K562 (cell line): ENCODE results near the gene REXO2. TPM values are rescaled to one million over a fixed set of nuclear protein-coding genes. Genes with fewer than 3 reads are reported as not detected.

ENCODE experiments used
- ATAC-seq: fragments of 200-7000 bp; cut with Tn5 transposase; 3 replicates; pipeline ENCODE4 v1.9.1; 2020; ENCODE audit warnings: moderate library complexity
- BruUV-seq: library from RNA; stranded (reverse); fragments of 400-500 nt; replicated peaks from 2 replicates; lab custom pipeline; 2021; lab: Mats Ljungman, UMichigan
- CTCF ChIA-PET: fragments of 300-600 bp; formaldehyde crosslinking; extraction: SDS; loops from one replicate; lab custom pipeline; 2021; ENCODE audit warnings: low intra/inter-chr PET ratio; lab: Yijun Ruan, JAX
- POLR2A ChIA-PET: fragments of 300-600, 350-650 bp; sonication (Branson Sonifier 250); formaldehyde crosslinking; extraction: SDS; loops from one replicate; lab custom pipeline; 2021; ENCODE audit warnings: antibody characterized with exemption, inconsistent platforms; lab: Yijun Ruan, JAX
- DNase-seq, 4 experiments: peaks; one replicate each; pipeline versions ENCODE4 v3.0.0 to v3.0.0-alpha.2; 2011 to 2018; ENCODE audit warnings: low spot score in 3 of 4, mixed read lengths in 3 of 4; ENCODE audit errors: extremely low read depth in 1 of 4
- FAIRE-seq: peaks from 2 replicates; lab custom pipeline; 2011; peaks lifted over from hg19 to GRCh38; lab: Jason Lieb, UNC
- H2AFZ ChIP-seq: 2 replicates; pipeline ENCODE4 v1.6.0; 2011; ENCODE audit warnings: low read depth, low read length, control low read depth, inconsistent platforms
- H3K27ac ChIP-seq: fragments of 200-600 bp; 3 replicates; pipeline ENCODE4 v1.8.0; 2011; ENCODE audit warnings: low read depth, mild to moderate bottlenecking, control low read depth, inconsistent platforms, low read length, moderate library complexity, mixed read lengths; ENCODE audit errors: extremely low read depth
- H3K27me3 ChIP-seq, 2 experiments: fragments of 300-600 bp in 1 of 2; 2 replicates in 1 of 2; 3 replicates in 1 of 2; pipeline versions ENCODE4 v1.6.0 to v1.8.0; 2011; ENCODE audit warnings: inconsistent platforms in 2 of 2, low read length in 2 of 2, mild to moderate bottlenecking in 1 of 2, mixed read lengths in 1 of 2, moderate library complexity in 1 of 2; ENCODE audit not compliant: control insufficient read depth in 2 of 2, insufficient read depth in 2 of 2
- H3K36me3 ChIP-seq: fragments of 300-600 bp; 3 replicates; pipeline ENCODE4 v1.8.0; 2011; ENCODE audit warnings: mild to moderate bottlenecking, low read length, inconsistent platforms; ENCODE audit not compliant: control insufficient read depth, insufficient read depth
- H3K4me1 ChIP-seq, 2 experiments: fragments of 200-600 bp in 1 of 2; replicated peaks in 1 of 2; 2 replicates in 1 of 2; 3 replicates in 1 of 2; pipeline versions ENCODE4 v1.5.1 to v1.8.0; 2011; ENCODE audit warnings: inconsistent platforms in 2 of 2, low read length in 2 of 2, mild to moderate bottlenecking in 1 of 2, mixed read lengths in 1 of 2, moderate library complexity in 1 of 2; ENCODE audit not compliant: control insufficient read depth in 2 of 2, insufficient read depth in 2 of 2
- H3K4me2 ChIP-seq: 2 replicates; pipeline ENCODE4 v1.6.1; 2011; ENCODE audit warnings: low read length, control low read depth, inconsistent platforms, mixed read lengths; ENCODE audit not compliant: insufficient read depth
- H3K4me3 ChIP-seq: fragments of 200-600 bp; sonication (generic), shearing (Covaris generic); 2 replicates; pipeline ENCODE4 v1.5.1; 2016; ENCODE audit warnings: control low read depth, inconsistent platforms
- H3K79me2 ChIP-seq: fragments of 200-600 bp; 3 replicates; pipeline ENCODE4 v1.8.0; 2011; ENCODE audit warnings: low read length, inconsistent platforms; ENCODE audit not compliant: control insufficient read depth, insufficient read depth
- H3K9ac ChIP-seq, 2 experiments: 2 replicates each; pipeline versions ENCODE4 v1.6.0 to v1.6.1; 2011; ENCODE audit warnings: low read depth in 2 of 2, low read length in 2 of 2, control low read depth in 1 of 2, inconsistent platforms in 1 of 2, mild to moderate bottlenecking in 1 of 2, mixed read lengths in 1 of 2; ENCODE audit not compliant: insufficient read depth in 1 of 2
- H3K9me1 ChIP-seq: one replicate; pipeline ENCODE4 v1.6.0; 2011; ENCODE audit warnings: inconsistent platforms, mild to moderate bottlenecking, low read length, moderate library complexity; ENCODE audit not compliant: control insufficient read depth, insufficient read depth
- H3K9me3 ChIP-seq: replicated peaks from 2 replicates; pipeline ENCODE4 v1.5.1; 2011; ENCODE audit warnings: low read depth, low read length, inconsistent platforms; ENCODE audit not compliant: control insufficient read depth, insufficient read depth
- H4K20me1 ChIP-seq: replicated peaks from 2 replicates; pipeline ENCODE4 v1.6.1; 2011; ENCODE audit warnings: low read length, inconsistent platforms, mixed read lengths; ENCODE audit not compliant: control insufficient read depth, insufficient read depth
- ARID3B ChIP-seq: fragments of 250-450 bp; sonication (Bioruptor Pico); IDR thresholded peaks from 2 replicates; pipeline ENCODE4 v1.4.0; 2020; ENCODE audit warnings: borderline replicate concordance
- KAT7 ChIP-seq: sonication (generic); formaldehyde crosslinking; IDR thresholded peaks from 2 replicates; pipeline ENCODE4 v1.8.0; 2022; ENCODE audit warnings: missing genetic modification reagents, mild to moderate bottlenecking, borderline replicate concordance
- MTA2 ChIP-seq: fragments of 450-650 bp; IDR thresholded peaks from 2 replicates; pipeline ENCODE4 v1.6.1; 2016; ENCODE audit warnings: low read depth
- NEUROD1 ChIP-seq: fragments of 150-350 bp; IDR thresholded peaks from 2 replicates; pipeline ENCODE4 v1.6.1; 2014; ENCODE audit warnings: borderline replicate concordance, low read length, low read depth; ENCODE audit not compliant: partially characterized antibody
- RBM25 ChIP-seq: fragments of 200-400 bp; formaldehyde crosslinking; IDR thresholded peaks from 2 replicates; pipeline ENCODE4 v1.6.1; 2018; ENCODE audit warnings: low read length, low read depth, moderate library complexity; ENCODE audit not compliant: severe bottlenecking
- TFAM ChIP-seq: fragments of 250-450 bp; sonication (Bioruptor Pico); conservative IDR thresholded peaks from 2 replicates; pipeline ENCODE4 v1.5.0; 2021; ENCODE audit warnings: mild to moderate bottlenecking, moderate library complexity
- USF1 ChIP-seq: sonication (generic); formaldehyde crosslinking; IDR thresholded peaks from 2 replicates; pipeline ENCODE4 v1.9.0; 2022; ENCODE audit warnings: mild to moderate bottlenecking, missing genetic modification reagents
- ZBTB12 ChIP-seq: fragments of 250-450 bp; sonication (Bioruptor Pico); IDR thresholded peaks from 2 replicates; pipeline ENCODE4 v1.4.0; 2020
- ZNF121 ChIP-seq: sonication (generic); formaldehyde crosslinking; conservative IDR thresholded peaks from 2 replicates; pipeline ENCODE4 v1.8.0; 2022; ENCODE audit warnings: missing genetic modification reagents
- ZNF280B ChIP-seq: fragments of 250-450 bp; sonication (Bioruptor Pico); IDR thresholded peaks from 2 replicates; pipeline ENCODE4 v1.5.1; 2021; ENCODE audit warnings: mild to moderate bottlenecking
- WGBS: fragments of 100-300 bp; shearing (Covaris generic); methylation state at CpG from one replicate; pipeline ENCODE4 v1.1.6; 2016; ENCODE audit warnings: low coverage, mixed read lengths; ENCODE audit not compliant: insufficient coverage; ENCODE audit errors: missing lambda C conversion rate; 5-methylcytosine and 5-hydroxymethylcytosine counted together
- in situ Hi-C: fragments of 300-500 bp; cut with MboI; formaldehyde crosslinking; loops from 4 replicates; pipeline ENCODE4 v1.15.0; 2018; ENCODE audit warnings: inconsistent platforms, mixed read lengths
- intact Hi-C: fragments of 100-400 bp; cut with micrococcal nuclease; formaldehyde crosslinking; loops from 2 replicates; pipeline ENCODE4 v1.14.2; 2022
- polyA plus RNA-seq, 8 experiments: library from polyadenylated mRNA; depleted of rRNA in 4 of 8; stranded (reverse) in 5 of 8; unstranded in 3 of 8; fragments of >200 nt; fragmentation: Nextera tagmentation in 2 of 8; fragmentation: Illumina TruSeq in 1 of 8; extraction: Ambion mirVana in 2 of 8; extraction: Trizol in 1 of 8; gene quantifications; 2 replicates each; pipeline versions ENCODE4 v1.2.1 to v1.2.3, GENCODE V29; 2011 to 2014; ENCODE audit warnings: inconsistent platforms in 1 of 8, missing spikeins in 1 of 8
- total RNA-seq, 7 experiments: library from RNA; depleted of rRNA in 6 of 7; stranded (reverse); fragments of >200 nt in 6 of 7; fragmentation: Illumina TruSeq in 2 of 7; extraction: Trizol in 2 of 7; gene quantifications; 2 replicates each; pipeline versions ENCODE4 v1.2.1 to v1.2.3, GENCODE V29; 2011 to 2021; ENCODE audit warnings: low replicate concordance in 1 of 7
- TF ChIP-seq, protein P1 (sequence below): fragments of 450-650 bp; conservative IDR thresholded peaks from 2 replicates; pipeline ENCODE4 v1.6.1; 2016; ENCODE audit warnings: missing genetic modification characterization, low read depth, mild to moderate bottlenecking, missing compliant biosample characterization, moderate library complexity
- TF ChIP-seq, protein P2 (sequence below): fragments of 200-800 bp; sonication (Bioruptor generic); IDR thresholded peaks from 2 replicates; pipeline ENCODE4 v1.6.1; 2017; ENCODE audit warnings: missing genetic modification characterization, missing compliant biosample characterization

REXO2 gene
- total and polyA plus RNA-seq, 9 of the 15 experiments (the other 6 are each of a cell fraction or from before 2014, with no cell fraction given) = 143 to 370 (median 193) TPM

- TF ChIP-seq ZBTB12 (CRISPR knock-in tag) (no peak), KAT7 (CRISPR knock-in tag) (no peak), USF1 (CRISPR knock-in tag) (no peak), NEUROD1 (no peak), RBM25 (no peak)
- TF ChIP-seq, protein P1, sequence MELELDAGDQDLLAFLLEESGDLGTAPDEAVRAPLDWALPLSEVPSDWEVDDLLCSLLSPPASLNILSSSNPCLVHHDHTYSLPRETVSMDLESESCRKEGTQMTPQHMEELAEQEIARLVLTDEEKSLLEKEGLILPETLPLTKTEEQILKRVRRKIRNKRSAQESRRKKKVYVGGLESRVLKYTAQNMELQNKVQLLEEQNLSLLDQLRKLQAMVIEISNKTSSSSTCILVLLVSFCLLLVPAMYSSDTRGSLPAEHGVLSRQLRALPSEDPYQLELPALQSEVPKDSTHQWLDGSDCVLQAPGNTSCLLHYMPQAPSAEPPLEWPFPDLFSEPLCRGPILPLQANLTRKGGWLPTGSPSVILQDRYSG (tag) = no peak
Measured at GRCh38 chr11:114452399-114452798, 13.1 kb downstream of the REXO2 start (continued).

DNA sequence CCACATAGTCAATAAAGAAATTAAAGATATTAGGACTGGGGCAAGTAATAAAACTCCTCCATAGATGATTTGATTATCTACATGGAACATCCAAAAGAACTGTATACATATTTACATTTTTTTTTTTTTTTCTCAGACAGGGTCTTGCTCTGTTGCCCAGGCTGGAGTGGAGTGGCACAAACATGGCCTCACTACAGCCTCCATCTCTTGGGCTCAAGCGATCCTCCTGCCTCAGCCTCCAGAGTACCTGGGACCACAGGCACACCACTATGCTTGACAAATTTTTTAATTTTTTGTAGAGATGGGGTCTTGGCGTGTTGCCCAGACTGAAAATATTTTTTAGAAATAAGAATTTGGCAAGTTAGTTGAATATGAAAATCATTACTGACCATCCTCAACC, 24.7 kb downstream of the REXO2 start:
- ATAC-seq = no peak

More for the DNA sequence above, 24.7 kb downstream of the REXO2 start:
- Histone ChIP-seq H3K9ac (no peak overlapping the region), H3K36me3 (no peaks in the 10 kb centered on the region), H3K79me2 (no peaks in the 10 kb centered on the region), H3K9me1 (no peaks in the 10 kb centered on the region), H3K27me3 (no peaks in the 10 kb centered on the region), H2AFZ (no peak overlapping the region), H4K20me1 (no peaks in the 10 kb centered on the region), H3K27ac (no peak overlapping the region), H3K4me3 (no peak overlapping the region), H3K4me1 (no peaks in the 10 kb centered on the region), H3K9me3 (no peaks in the 10 kb centered on the region), H3K4me2 (no peak overlapping the region)
- FAIRE-seq (no peak), DNase-seq (no peak)
- no TSS peak for BruUV-seq
- whole genome bisulfite sequencing = 54% methylated on average over 1 of the region's 2 CpGs
- TF ChIP-seq, protein P2, sequence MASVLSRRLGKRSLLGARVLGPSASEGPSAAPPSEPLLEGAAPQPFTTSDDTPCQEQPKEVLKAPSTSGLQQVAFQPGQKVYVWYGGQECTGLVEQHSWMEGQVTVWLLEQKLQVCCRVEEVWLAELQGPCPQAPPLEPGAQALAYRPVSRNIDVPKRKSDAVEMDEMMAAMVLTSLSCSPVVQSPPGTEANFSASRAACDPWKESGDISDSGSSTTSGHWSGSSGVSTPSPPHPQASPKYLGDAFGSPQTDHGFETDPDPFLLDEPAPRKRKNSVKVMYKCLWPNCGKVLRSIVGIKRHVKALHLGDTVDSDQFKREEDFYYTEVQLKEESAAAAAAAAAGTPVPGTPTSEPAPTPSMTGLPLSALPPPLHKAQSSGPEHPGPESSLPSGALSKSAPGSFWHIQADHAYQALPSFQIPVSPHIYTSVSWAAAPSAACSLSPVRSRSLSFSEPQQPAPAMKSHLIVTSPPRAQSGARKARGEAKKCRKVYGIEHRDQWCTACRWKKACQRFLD (CRISPR knock-in tag) = no peak
- TF ChIP-seq MTA2 (no peak), RBM25 (peak; percentile 5), ZNF280B (CRISPR knock-in tag) (no peak), ZNF121 (CRISPR knock-in tag) (peak; percentile 72), ARID3B (CRISPR knock-in tag) (no peak), TFAM (CRISPR knock-in tag) (no peak)
- intact Hi-C loops = no loop called here
- ChIA-PET POLR2A (no interaction called here), CTCF (no interaction called here)
- in situ Hi-C loops = no loop called here
